Loucy (cell line): ENCODE data around the gene TSFM.
A peak's percentile ranks its signal among the peaks of the same experiment; 100 is the strongest.

Source experiments
- H2AFZ ChIP-seq: fragments of 200-600 bp; sonication (generic); 2 replicates; pipeline ENCODE4 v1.6.0; 2016; ENCODE audit warnings: antibody characterized with exemption, mild to moderate bottlenecking, low read length, moderate library complexity
- H3F3A ChIP-seq: fragments of 200-600 bp; 2 replicates; pipeline ENCODE4 v1.6.0; 2016; ENCODE audit warnings: antibody characterized with exemption, low read depth, mild to moderate bottlenecking
- H3K27me3 ChIP-seq: fragments of 200-600 bp; sonication (generic); 2 replicates; pipeline ENCODE4 v1.6.1; 2014; ENCODE audit warnings: low read length, mild to moderate bottlenecking; ENCODE audit not compliant: insufficient read depth, poor library complexity, severe bottlenecking
- H3K36me3 ChIP-seq: fragments of 200-600 bp; sonication (generic); 2 replicates; pipeline ENCODE4 v1.6.1; 2016; ENCODE audit warnings: low read length; ENCODE audit not compliant: insufficient read depth
- H3K4me1 ChIP-seq: fragments of 200-600 bp; sonication (generic); 2 replicates; pipeline ENCODE4 v1.5.1; 2014; ENCODE audit warnings: low read length, mild to moderate bottlenecking; ENCODE audit not compliant: insufficient read depth, poor library complexity, severe bottlenecking
- H3K4me2 ChIP-seq: fragments of 200-600 bp; sonication (generic); 2 replicates; pipeline ENCODE4 v1.6.0; 2014; ENCODE audit warnings: antibody characterized with exemption, low read length, low read depth, mild to moderate bottlenecking; ENCODE audit not compliant: poor library complexity, severe bottlenecking
- H3K4me3 ChIP-seq: fragments of 200-600 bp; sonication (generic); 2 replicates; pipeline ENCODE4 v1.5.1; 2014; ENCODE audit warnings: low read length, mild to moderate bottlenecking, mixed read lengths; ENCODE audit not compliant: poor library complexity, severe bottlenecking
- H3K79me2 ChIP-seq: fragments of 200-600 bp; sonication (generic); 2 replicates; pipeline ENCODE4 v1.6.1; 2014; ENCODE audit warnings: low read length; ENCODE audit not compliant: insufficient read depth
- H3K9ac ChIP-seq: fragments of 200-600 bp; sonication (generic); 2 replicates; pipeline ENCODE4 v1.6.0; 2014; ENCODE audit warnings: mild to moderate bottlenecking, low read depth, low read length, moderate library complexity; ENCODE audit not compliant: poor library complexity, severe bottlenecking
- H3K9me2 ChIP-seq: fragments of 200-600 bp; sonication (generic); replicated peaks from 2 replicates; pipeline ENCODE4 v1.6.1; 2016; ENCODE audit warnings: low read depth, low read length, mixed read lengths
- H3K9me3 ChIP-seq: fragments of 200-600 bp; sonication (generic); 2 replicates; pipeline ENCODE4 v1.6.1; 2014; ENCODE audit warnings: mild to moderate bottlenecking, antibody characterized with exemption, low read length, low read depth; ENCODE audit not compliant: insufficient read depth
- H4K20me1 ChIP-seq: fragments of 200-600 bp; sonication (generic); 2 replicates; pipeline ENCODE4 v1.6.0; 2014; ENCODE audit warnings: antibody characterized with exemption, low read length, mild to moderate bottlenecking; ENCODE audit not compliant: insufficient read depth, poor library complexity, severe bottlenecking
- CTCF ChIP-seq: fragments of 200-600 bp; sonication (generic); conservative IDR thresholded peaks from 2 replicates; pipeline ENCODE4 v1.5.1; 2014; ENCODE audit warnings: mild to moderate bottlenecking, antibody characterized with exemption, low read length
- EZH2phosphoT487 ChIP-seq: fragments of 200-600 bp; IDR thresholded peaks from 2 replicates; pipeline ENCODE4 v1.6.1; 2018; ENCODE audit warnings: antibody characterized with exemption, mild to moderate bottlenecking, moderate library complexity, borderline replicate concordance

TSFM gene

GRCh38 chr12:57775563-57776246 lies 6.9 kb upstream of the TSFM start:
- no peak for TF ChIP-seq EZH2phosphoT487
- peak; percentile 51 for TF ChIP-seq CTCF
- no peak overlapping the region for H3K4me3 ChIP-seq
- no peak overlapping the region for H3K9ac ChIP-seq
- H3K9me2 ChIP-seq = no peaks in the 10 kb centered on the region
- peaks cover 13% of the 10 kb centered on the region for H3K79me2 ChIP-seq
- H4K20me1 ChIP-seq = no peaks in the 10 kb centered on the region
- H3K27me3 ChIP-seq = no peaks in the 10 kb centered on the region
- H3K4me2 ChIP-seq = no peak overlapping the region
- no peaks in the 10 kb centered on the region for H3K9me3 ChIP-seq
- no peaks in the 10 kb centered on the region for H3K36me3 ChIP-seq
- H3K4me1 ChIP-seq = peaks cover 10% of the 10 kb centered on the region
- H3F3A ChIP-seq = no peaks in the 10 kb centered on the region
- no peak overlapping the region for H2AFZ ChIP-seq

- Histone ChIP-seq H4K20me1 (no peaks in the 10 kb centered on the region), H3K4me3 (no peak overlapping the region), H3K9me3 (no peaks in the 10 kb centered on the region), H2AFZ (no peak overlapping the region), H3F3A (no peaks in the 10 kb centered on the region), H3K79me2 (peaks cover 8% of the 10 kb centered on the region; the same call in 1 of the 2 replicates), H3K4me2 (no peak overlapping the region), H3K9me2 (no peaks in the 10 kb centered on the region), H3K36me3 (no peaks in the 10 kb centered on the region), H3K4me1 (peaks cover 9% of the 10 kb centered on the region), H3K9ac (no peak overlapping the region), H3K27me3 (no peaks in the 10 kb centered on the region)
- TF ChIP-seq CTCF = no peak; the same call in 1 of the 2 replicates
- TF ChIP-seq EZH2phosphoT487 = no peak
Observed at GRCh38 chr12:57776247-57776587, 6.4 kb upstream of the TSFM start.

GRCh38 chr12:57777367-57777766 lies 5.2 kb upstream of the TSFM start:
- Histone ChIP-seq H3K9me3 (no peaks in the 10 kb centered on the region), H3K36me3 (no peaks in the 10 kb centered on the region), H2AFZ (no peak overlapping the region), H4K20me1 (no peaks in the 10 kb centered on the region), H3K4me2 (no peak overlapping the region), H3K4me1 (peaks cover 17% of the 10 kb centered on the region), H3K27me3 (no peaks in the 10 kb centered on the region), H3K4me3 (no peak overlapping the region), H3K79me2 (peaks cover 6% of the 10 kb centered on the region; the same call in 1 of the 2 replicates), H3F3A (no peaks in the 10 kb centered on the region), H3K9me2 (no peaks in the 10 kb centered on the region), H3K9ac (no peak overlapping the region)
- no peak for TF ChIP-seq CTCF
- TF ChIP-seq EZH2phosphoT487 = no peak
